HepG2 (cell line): ENCODE results near the gene TMEM121.

Experiments used
- CTCF ChIP-seq: sonication (generic); formaldehyde crosslinking; IDR thresholded peaks from 2 replicates; pipeline ENCODE4 v1.5.0; 2020; ENCODE audit warnings: mild to moderate bottlenecking, missing genetic modification reagents, moderate library complexity
- KDM1A ChIP-seq: IDR thresholded peaks from 2 replicates; pipeline ENCODE4 v1.6.1; 2016; ENCODE audit warnings: missing compliant biosample characterization
- NR3C1 ChIP-seq: sonication (generic); formaldehyde crosslinking; IDR thresholded peaks from 2 replicates; pipeline ENCODE4 v1.4.0; 2020; ENCODE audit warnings: missing genetic modification reagents
- REST ChIP-seq, 2 experiments: IDR thresholded peaks; 2 replicates each; pipeline ENCODE4 v1.6.1; 2011 to 2012; ENCODE audit warnings: low read length in 2 of 2, borderline replicate concordance in 1 of 2, low read depth in 1 of 2, mild to moderate bottlenecking in 1 of 2, moderate library complexity in 1 of 2

- TF ChIP-seq REST (IDR thresholded peaks at IDR 0.05; ENCODE audit: borderline replicate concordance in 1 of 2, low read depth in 1 of 2, low read length in 2 of 2) (no peak), CTCF (CRISPR knock-in tag) (no peak), KDM1A (CRISPR knock-in tag) (no peak), NR3C1 (no peak)
Measured at GRCh38 chr14:105563347-105563737, 37.0 kb downstream of the TMEM121 start.
